Activated B cell treated with CpG ODN at 0.5 μM for 24 hours (primary cell): ENCODE data around the gene CXXC5. TPM values are rescaled to one million over a fixed set of nuclear protein-coding genes. Genes with fewer than 3 reads are reported as not detected.

ENCODE experiments used
- ATAC-seq: fragments of 200-7000 bp; cut with Tn5 transposase; one replicate; pipeline ENCODE4 v1.10.0; 2021; ENCODE audit warnings: low read depth, mild to moderate bottlenecking, moderate library complexity
- CTCF ChIA-PET: fragments of 350-600 bp; sonication (Branson Sonifier 250); formaldehyde crosslinking; loops from one replicate; lab custom pipeline; 2021; ENCODE audit warnings: antibody characterized with exemption; lab: Charles Lee
- POLR2A ChIA-PET: fragments of 350-600 bp; sonication (Branson Sonifier 250); formaldehyde crosslinking; loops from one replicate; lab custom pipeline; 2021; ENCODE audit warnings: antibody characterized with exemption; lab: Charles Lee
- DNase-seq: peaks from one replicate; pipeline ENCODE4 v3.0.0; 2022
- H3K27ac Mint-ChIP-seq: one replicate; pipeline ENCODE4 v1.8.0; 2020; ENCODE audit warnings: mixed read lengths
- H3K27me3 Mint-ChIP-seq: one replicate; pipeline ENCODE4 v1.8.0; 2021; ENCODE audit warnings: mixed read lengths
- H3K36me3 Mint-ChIP-seq: one replicate; pipeline ENCODE4 v1.8.0; 2021; ENCODE audit warnings: low read depth, mixed read lengths
- H3K4me1 Mint-ChIP-seq: one replicate; pipeline ENCODE4 v1.8.0; 2021; ENCODE audit warnings: mixed read lengths
- H3K4me3 Mint-ChIP-seq: one replicate; pipeline ENCODE4 v1.8.0; 2020; ENCODE audit warnings: mild to moderate bottlenecking, mixed read lengths
- H3K9me3 Mint-ChIP-seq: one replicate; pipeline ENCODE4 v1.8.0; 2020; ENCODE audit warnings: mixed read lengths
- intact Hi-C: fragments of 100-400 bp; cut with micrococcal nuclease; formaldehyde crosslinking; loops from one replicate; pipeline ENCODE4 v1.15.1; 2024
- total RNA-seq: library from RNA; stranded (reverse); gene quantifications from 2 replicates; pipeline ENCODE4 v1.2.3, GENCODE V29; 2022
- TF ChIP-seq, protein P1 (sequence below): fragments of 200-600 bp; IDR thresholded peaks from one replicate; pipeline ENCODE4 v1.8.0; 2022; ENCODE audit warnings: antibody characterized with exemption, mild to moderate bottlenecking

The CXXC5 gene
- total RNA-seq, 1 donor from 2014 or later: 115 TPM

DNA sequence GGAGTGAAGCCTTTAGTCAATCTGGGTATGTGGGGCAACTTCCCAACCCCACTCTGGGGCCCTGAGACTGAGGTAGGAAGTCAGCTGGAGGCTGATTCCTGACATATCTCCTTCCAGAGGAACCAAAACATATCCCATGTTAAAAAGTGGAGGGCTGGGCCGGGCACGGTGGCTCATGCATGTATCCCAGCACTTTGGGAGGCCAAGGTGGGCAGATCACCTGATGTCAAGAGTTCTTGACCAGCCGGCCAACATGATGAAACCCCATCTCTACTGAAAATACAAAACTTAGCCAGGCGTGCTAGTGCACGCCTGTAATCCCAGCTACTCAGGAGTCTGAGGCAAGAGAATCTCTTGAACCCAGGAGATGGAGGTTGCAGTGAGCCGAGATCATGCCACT, 44.0 kb downstream of the CXXC5 start:
- H3K27ac Mint-ChIP-seq: no peak overlapping the region
- DNase-seq: no peak
- intact Hi-C loops: loop anchor here (10.0 kb wide), 1 partner anchor 273 kb away; no protein-coding TSS in a partner anchor
- peaks cover under 1% of the 10 kb centered on the region for H3K36me3 Mint-ChIP-seq
- H3K9me3 Mint-ChIP-seq: no peaks in the 10 kb centered on the region
- H3K27me3 Mint-ChIP-seq: peaks cover 6% of the 10 kb centered on the region
- POLR2A ChIA-PET: interaction anchor here (0.6 to 11.6 kb wide), 4 partner anchors 9 to 90 kb away, joined by 4 to 179 read pairs (median 8); no protein-coding TSS in a partner anchor
- no peak overlapping the region for H3K4me3 Mint-ChIP-seq
- TF ChIP-seq, protein P1, sequence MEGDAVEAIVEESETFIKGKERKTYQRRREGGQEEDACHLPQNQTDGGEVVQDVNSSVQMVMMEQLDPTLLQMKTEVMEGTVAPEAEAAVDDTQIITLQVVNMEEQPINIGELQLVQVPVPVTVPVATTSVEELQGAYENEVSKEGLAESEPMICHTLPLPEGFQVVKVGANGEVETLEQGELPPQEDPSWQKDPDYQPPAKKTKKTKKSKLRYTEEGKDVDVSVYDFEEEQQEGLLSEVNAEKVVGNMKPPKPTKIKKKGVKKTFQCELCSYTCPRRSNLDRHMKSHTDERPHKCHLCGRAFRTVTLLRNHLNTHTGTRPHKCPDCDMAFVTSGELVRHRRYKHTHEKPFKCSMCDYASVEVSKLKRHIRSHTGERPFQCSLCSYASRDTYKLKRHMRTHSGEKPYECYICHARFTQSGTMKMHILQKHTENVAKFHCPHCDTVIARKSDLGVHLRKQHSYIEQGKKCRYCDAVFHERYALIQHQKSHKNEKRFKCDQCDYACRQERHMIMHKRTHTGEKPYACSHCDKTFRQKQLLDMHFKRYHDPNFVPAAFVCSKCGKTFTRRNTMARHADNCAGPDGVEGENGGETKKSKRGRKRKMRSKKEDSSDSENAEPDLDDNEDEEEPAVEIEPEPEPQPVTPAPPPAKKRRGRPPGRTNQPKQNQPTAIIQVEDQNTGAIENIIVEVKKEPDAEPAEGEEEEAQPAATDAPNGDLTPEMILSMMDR: no peak
- CTCF ChIA-PET: interaction anchor here (1.5 to 12.7 kb wide), 4 partner anchors 8 to 74 kb away, joined by 3 to 325 read pairs (median 24); no protein-coding TSS in a partner anchor
- no peak for ATAC-seq
- peaks cover 50% of the 10 kb centered on the region for H3K4me1 Mint-ChIP-seq

DNA sequence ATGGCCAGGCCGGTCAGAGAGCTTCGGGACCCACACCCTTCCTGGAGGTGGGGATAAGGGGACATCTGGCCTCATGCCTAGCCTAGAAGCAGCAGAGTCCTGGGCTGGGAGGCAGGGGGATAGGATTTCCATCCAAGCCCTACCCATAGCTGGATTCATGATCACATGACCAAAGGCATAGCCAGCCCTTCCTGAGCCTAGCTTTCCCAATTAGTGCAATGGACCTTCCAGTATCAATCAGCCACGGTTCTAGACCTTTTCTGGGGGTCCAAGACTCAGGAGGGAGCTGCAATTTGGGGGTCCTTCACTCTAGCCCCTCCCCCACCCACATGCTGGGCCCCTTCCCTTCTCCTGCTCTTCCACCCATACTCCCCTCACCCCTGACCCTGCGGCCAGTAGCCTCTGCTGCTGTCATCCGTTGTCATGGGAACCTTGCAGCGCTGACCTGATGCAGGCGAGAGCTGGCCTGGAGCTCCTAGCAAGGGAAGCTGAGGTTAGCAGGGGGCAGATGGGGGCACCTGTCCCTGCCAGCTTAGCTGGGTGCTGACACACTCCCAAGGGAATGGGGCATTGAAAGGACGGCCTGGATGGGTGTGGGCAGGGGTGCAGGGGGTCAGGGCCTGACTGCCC, 44.6 kb downstream of the CXXC5 start:
- Mint-ChIP-seq H3K4me3 (no peak overlapping the region), H3K9me3 (no peaks in the 10 kb centered on the region), H3K27me3 (peaks cover 6% of the 10 kb centered on the region), H3K36me3 (no peaks in the 10 kb centered on the region), H3K4me1 (peaks cover 49% of the 10 kb centered on the region), H3K27ac (no peak overlapping the region)
- ChIA-PET CTCF (interaction anchor here (4.0 to 12.7 kb wide), 2 partner anchors 58 to 73 kb away, joined by 26 to 325 read pairs; no protein-coding TSS in a partner anchor), POLR2A (interaction anchor here (0.6 to 11.6 kb wide), 4 partner anchors 9 to 89 kb away, joined by 4 to 179 read pairs (median 8); no protein-coding TSS in a partner anchor)
- ATAC-seq (no peak), DNase-seq (no peak)
- TF ChIP-seq, protein P1: no peak
- intact Hi-C loops: loop anchor here (10.0 kb wide), 1 partner anchor 272 kb away; no protein-coding TSS in a partner anchor

DNA sequence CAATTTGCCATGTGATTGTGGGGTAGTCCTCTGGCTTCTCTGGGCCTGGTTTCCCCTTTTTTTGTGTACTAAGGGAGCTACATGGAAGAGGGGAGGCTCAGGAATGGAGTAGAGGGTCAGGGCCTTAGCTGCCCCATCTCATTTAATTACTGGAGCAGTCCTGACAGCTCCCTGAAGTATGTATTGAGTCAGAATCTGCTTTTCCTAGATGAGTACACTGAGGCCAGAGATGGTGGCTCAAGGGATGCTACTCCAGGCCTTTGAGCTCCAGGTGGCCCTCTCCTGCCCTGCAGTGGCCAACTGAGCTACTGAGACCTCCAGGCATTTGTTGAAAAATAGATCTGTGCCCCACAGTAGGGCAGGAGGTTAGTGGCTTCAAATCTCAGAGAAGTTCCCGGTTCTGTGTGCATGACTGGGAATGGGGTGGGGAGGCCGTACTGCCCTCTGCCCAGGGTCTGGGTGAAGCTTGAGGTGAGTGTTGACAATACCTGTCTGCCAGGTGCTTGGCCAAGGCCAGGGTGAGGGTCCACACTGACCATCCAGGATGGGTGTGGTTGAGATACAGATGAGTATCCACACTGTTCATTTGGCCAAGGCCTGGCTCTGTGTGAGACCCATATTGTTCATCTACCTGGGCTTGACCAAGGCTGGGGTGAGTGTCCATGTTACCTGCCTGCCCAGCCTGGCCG, 45.7 kb downstream of the CXXC5 start:
- ATAC-seq (no peak), DNase-seq (no peak)
- ChIA-PET POLR2A (interaction anchor here (2.1 to 11.6 kb wide), 2 partner anchors 16 to 57 kb away, joined by 6 to 179 read pairs; no protein-coding TSS in a partner anchor), CTCF (interaction anchor here (1.0 to 12.7 kb wide), 2 partner anchors 59 to 72 kb away, joined by 5 to 325 read pairs; no protein-coding TSS in a partner anchor)
- TF ChIP-seq, protein P1: no peak
- intact Hi-C loops: loop anchor here (10.0 kb wide), 1 partner anchor 271 kb away; no protein-coding TSS in a partner anchor
- Mint-ChIP-seq H3K27ac (no peak overlapping the region), H3K4me3 (no peak overlapping the region), H3K36me3 (no peaks in the 10 kb centered on the region), H3K4me1 (peaks cover 51% of the 10 kb centered on the region), H3K9me3 (no peaks in the 10 kb centered on the region), H3K27me3 (peaks cover 9% of the 10 kb centered on the region)

DNA sequence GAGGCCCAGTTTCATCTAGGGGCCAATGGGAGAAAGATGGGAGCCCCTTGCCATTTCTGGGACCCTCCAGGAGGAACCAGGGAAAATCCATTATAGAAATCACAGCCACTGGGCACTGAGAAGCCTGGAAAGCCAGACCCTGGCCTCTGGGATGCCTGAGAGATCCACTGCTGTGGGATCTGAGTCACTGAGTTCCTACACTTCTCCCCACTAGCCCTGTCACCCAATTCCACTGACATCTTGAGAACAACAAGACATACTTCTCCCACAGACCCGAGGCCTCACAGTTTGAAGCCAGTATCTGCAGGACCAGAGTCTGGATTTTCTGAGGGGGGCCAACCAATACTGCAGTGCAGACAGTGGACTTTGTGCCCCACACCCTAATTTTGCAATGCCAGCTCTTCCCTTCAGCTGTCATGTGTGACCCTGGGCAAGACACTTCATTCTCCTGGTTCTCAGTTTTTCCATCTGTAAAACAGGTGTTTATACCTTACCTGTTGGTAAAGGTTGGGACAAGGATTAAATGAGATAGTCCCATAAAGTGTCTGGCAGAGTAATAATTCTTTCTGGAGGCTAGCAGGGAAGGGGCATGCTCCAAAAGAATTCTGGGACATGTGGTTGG, 46.5 kb downstream of the CXXC5 start:
- DNase-seq (no peak), ATAC-seq (no peak)
- H3K4me1 Mint-ChIP-seq: peaks cover 51% of the 10 kb centered on the region
- ChIA-PET POLR2A (interaction anchor here (11.6 kb wide), 1 partner anchor 58 kb away, joined by 179 read pairs; no protein-coding TSS in a partner anchor), CTCF (interaction anchor here (12.7 kb wide), 1 partner anchor 59 kb away, joined by 325 read pairs; no protein-coding TSS in a partner anchor)
- no peak overlapping the region for H3K27ac Mint-ChIP-seq
- no peaks in the 10 kb centered on the region for H3K36me3 Mint-ChIP-seq
- peaks cover 12% of the 10 kb centered on the region for H3K27me3 Mint-ChIP-seq
- no peaks in the 10 kb centered on the region for H3K9me3 Mint-ChIP-seq
- TF ChIP-seq, protein P1: no peak
- intact Hi-C loops: loop anchor here (10.0 kb wide), 1 partner anchor 270 kb away; no protein-coding TSS in a partner anchor
- H3K4me3 Mint-ChIP-seq: no peak overlapping the region
